Choroid plexus epithelial cell (primary cell): Measurements from ENCODE around the gene DUSP16.
A peak's percentile ranks its signal among the peaks of the same experiment; 100 is the strongest.

ENCODE experiments used
- DNase-seq: peaks from one replicate; pipeline ENCODE4 v3.0.0-alpha.2; 2010; ENCODE audit warnings: low read depth
- H3K4me3 ChIP-seq: 2 replicates; pipeline ENCODE4 v1.5.1; 2011; ENCODE audit warnings: low read depth, mild to moderate bottlenecking, control low read depth, low read length, moderate library complexity
- CTCF ChIP-seq: conservative IDR thresholded peaks from 2 replicates; pipeline ENCODE4 v1.5.1; 2011; ENCODE audit warnings: low read depth, mild to moderate bottlenecking, control low read depth, inconsistent platforms, low read length, moderate library complexity

DUSP16 gene

DNA sequence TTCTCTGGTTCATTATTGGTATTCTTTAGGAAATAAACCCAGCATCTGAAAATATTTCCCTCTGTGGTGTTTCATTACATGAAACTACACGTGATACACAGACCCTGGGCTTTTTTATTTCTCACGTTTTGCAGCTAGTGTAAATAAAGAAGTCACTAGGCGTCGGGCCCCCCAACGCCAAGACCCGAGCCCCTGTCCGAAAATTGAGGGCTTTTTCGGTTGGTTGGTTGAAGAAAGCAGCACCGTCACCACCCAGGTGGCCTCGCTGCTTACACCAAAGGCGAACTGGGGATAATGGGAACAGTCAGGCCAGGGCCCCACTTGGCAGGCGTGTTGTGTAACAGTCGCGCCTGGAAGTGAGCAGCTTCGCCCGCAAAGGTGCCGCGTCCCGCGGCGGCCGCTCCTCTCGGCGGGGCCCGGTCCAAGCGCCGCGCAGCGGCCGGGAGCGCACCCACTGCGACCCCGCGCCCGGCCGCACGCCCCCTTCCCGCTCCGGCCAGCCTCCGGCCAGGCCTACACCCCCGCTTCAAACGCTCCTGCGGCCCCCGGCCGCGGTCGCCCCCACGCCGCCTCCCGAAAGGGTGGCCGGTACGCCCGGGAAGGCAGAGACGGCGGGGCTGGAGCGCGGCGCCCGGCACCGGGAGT, 1.2 kb downstream of the DUSP16 start:
- TF ChIP-seq CTCF: no peak
- DNase-seq: peak; percentile 56
- peak overlapping the region; percentile 82 for H3K4me3 ChIP-seq

GRCh38 chr12:12560587-12561370, 1.9 kb downstream of the DUSP16 start:
- TF ChIP-seq CTCF: no peak
- DNase-seq: peak; percentile 76
- H3K4me3 ChIP-seq: peak overlapping the region; percentile 82

- H3K4me3 ChIP-seq: no peak overlapping the region
Observed at GRCh38 chr12:12559719-12560296, 2.9 kb downstream of the DUSP16 start.

GRCh38 chr12:12558291-12558690, 4.4 kb downstream of the DUSP16 start:
- no peak for TF ChIP-seq CTCF
- no peak overlapping the region for H3K4me3 ChIP-seq
- DNase-seq: no peak

More at GRCh38 chr12:12559719-12560296, 2.9 kb downstream of the DUSP16 start:
- no peak for TF ChIP-seq CTCF
- DNase-seq: no peak

- no peak for TF ChIP-seq CTCF
- no peak overlapping the region for H3K4me3 ChIP-seq
- no peak for DNase-seq
Observed at GRCh38 chr12:12557733-12558132, 4.9 kb downstream of the DUSP16 start.

GRCh38 chr12:12555656-12556055, 7.0 kb downstream of the DUSP16 start:
- H3K4me3 ChIP-seq: no peak overlapping the region
- DNase-seq: no peak

More at GRCh38 chr12:12555656-12556055, 7.0 kb downstream of the DUSP16 start:
- TF ChIP-seq CTCF: no peak
